ENCODE results near the gene MGLL.

MGLL gene

GRCh38 chr3:127822041-127822681 is at the start of gene MGLL:
Gene MGLL (minus strand): TSS chr3:127822515. CDS start chr3:127822318, 197 bp downstream.
- peak within 1 kb of the TSS; percentile 77 for H3K4me3 Mint-ChIP-seq
- peaks cover 5% of the 10 kb centered on the region for H3K9me3 Mint-ChIP-seq
- ATAC-seq (replicated peaks; ENCODE audit: extremely low read depth, poor library complexity, severe bottlenecking) (no peak), DNase-seq (ENCODE audit: low spot score in 2 of 2) (no peak)
- H3K4me1 Mint-ChIP-seq, result no peaks in the 10 kb centered on the region
- no peaks in the 10 kb centered on the region for H3K36me3 Mint-ChIP-seq (ENCODE audit: insufficient read depth)
- peaks cover 68% of the 10 kb centered on the region for H3K27me3 Mint-ChIP-seq
- H3K27ac Mint-ChIP-seq (ENCODE audit: low read depth), result no peak within 1 kb of the TSS

- no peak for DNase-seq (ENCODE audit: low spot score in 2 of 2)
- Mint-ChIP-seq H3K27me3 (peaks cover 44% of the 10 kb centered on the region), H3K4me1 (no peaks in the 10 kb centered on the region)
Observed at GRCh38 chr3:127870156-127870555, 47.8 kb upstream of the MGLL start.

GRCh38 chr3:127867986-127868385 is 45.7 kb upstream of the MGLL start:
- DNase-seq (ENCODE audit: low spot score in 2 of 2) (no peak), ATAC-seq (replicated peaks; ENCODE audit: extremely low read depth, poor library complexity, severe bottlenecking) (no peak)
- H3K36me3 Mint-ChIP-seq (ENCODE audit: insufficient read depth), result no peaks in the 10 kb centered on the region
- no peak overlapping the region for H3K27ac Mint-ChIP-seq (ENCODE audit: low read depth)
- H3K9me3 Mint-ChIP-seq, result no peaks in the 10 kb centered on the region
- H3K27me3 Mint-ChIP-seq, result peaks cover 48% of the 10 kb centered on the region
- H3K4me1 Mint-ChIP-seq, result no peaks in the 10 kb centered on the region
- H3K4me3 Mint-ChIP-seq, result no peak overlapping the region

More at GRCh38 chr3:127870156-127870555, 47.8 kb upstream of the MGLL start:
- Mint-ChIP-seq H3K9me3 (no peaks in the 10 kb centered on the region), H3K27ac (ENCODE audit: low read depth) (no peak overlapping the region), H3K4me3 (no peak overlapping the region), H3K36me3 (ENCODE audit: insufficient read depth) (peaks cover 2% of the 10 kb centered on the region)
- no peak for ATAC-seq (replicated peaks; ENCODE audit: extremely low read depth, poor library complexity, severe bottlenecking)

GRCh38 chr3:127867412-127867811 is 45.1 kb upstream of the MGLL start:
- H3K9me3 Mint-ChIP-seq, result no peaks in the 10 kb centered on the region
- no peak overlapping the region for H3K4me3 Mint-ChIP-seq
- no peaks in the 10 kb centered on the region for H3K4me1 Mint-ChIP-seq
- peaks cover 48% of the 10 kb centered on the region for H3K27me3 Mint-ChIP-seq
- ATAC-seq (replicated peaks; ENCODE audit: extremely low read depth, poor library complexity, severe bottlenecking), result no peak
- no peak for DNase-seq (ENCODE audit: low spot score in 2 of 2)
- no peaks in the 10 kb centered on the region for H3K36me3 Mint-ChIP-seq (ENCODE audit: insufficient read depth)
- H3K27ac Mint-ChIP-seq (ENCODE audit: low read depth), result no peak overlapping the region

GRCh38 chr3:127865941-127866340 is 43.6 kb upstream of the MGLL start:
- Mint-ChIP-seq H3K36me3 (ENCODE audit: insufficient read depth) (no peaks in the 10 kb centered on the region), H3K27ac (ENCODE audit: low read depth) (no peak overlapping the region)
- DNase-seq (ENCODE audit: low spot score in 2 of 2), result no peak

GRCh38 chr3:127860211-127860696 is 37.9 kb upstream of the MGLL start:
- Mint-ChIP-seq H3K36me3 (ENCODE audit: insufficient read depth) (peaks cover 1% of the 10 kb centered on the region), H3K27ac (ENCODE audit: low read depth) (no peak overlapping the region), H3K9me3 (no peaks in the 10 kb centered on the region), H3K27me3 (peaks cover 5% of the 10 kb centered on the region), H3K4me1 (no peaks in the 10 kb centered on the region), H3K4me3 (no peak overlapping the region)
- ATAC-seq (replicated peaks; ENCODE audit: extremely low read depth, poor library complexity, severe bottlenecking) (no peak), DNase-seq (ENCODE audit: low spot score in 2 of 2) (no peak)

More at GRCh38 chr3:127865941-127866340, 43.6 kb upstream of the MGLL start:
- ATAC-seq (replicated peaks; ENCODE audit: extremely low read depth, poor library complexity, severe bottlenecking), result no peak
- Mint-ChIP-seq H3K9me3 (no peaks in the 10 kb centered on the region), H3K27me3 (peaks cover 40% of the 10 kb centered on the region), H3K4me3 (no peak overlapping the region), H3K4me1 (no peaks in the 10 kb centered on the region)

GRCh38 chr3:127859730-127860129 is 37.4 kb upstream of the MGLL start:
- Mint-ChIP-seq H3K36me3 (ENCODE audit: insufficient read depth) (peaks cover 1% of the 10 kb centered on the region), H3K4me1 (no peaks in the 10 kb centered on the region), H3K27ac (ENCODE audit: low read depth) (no peak overlapping the region), H3K4me3 (no peak overlapping the region), H3K9me3 (no peaks in the 10 kb centered on the region), H3K27me3 (no peaks in the 10 kb centered on the region)
- ATAC-seq (replicated peaks; ENCODE audit: extremely low read depth, poor library complexity, severe bottlenecking) (no peak), DNase-seq (ENCODE audit: low spot score in 2 of 2) (no peak)

GRCh38 chr3:127858937-127859336 is 36.6 kb upstream of the MGLL start:
- peaks cover 1% of the 10 kb centered on the region for H3K36me3 Mint-ChIP-seq (ENCODE audit: insufficient read depth)
- H3K4me1 Mint-ChIP-seq, result no peaks in the 10 kb centered on the region
- ATAC-seq (replicated peaks; ENCODE audit: extremely low read depth, poor library complexity, severe bottlenecking), result no peak
- DNase-seq (ENCODE audit: low spot score in 2 of 2), result no peak
- H3K27ac Mint-ChIP-seq (ENCODE audit: low read depth), result no peak overlapping the region
- H3K4me3 Mint-ChIP-seq, result no peak overlapping the region
- peaks cover 6% of the 10 kb centered on the region for H3K27me3 Mint-ChIP-seq
- H3K9me3 Mint-ChIP-seq, result no peaks in the 10 kb centered on the region

GRCh38 chr3:127858521-127858920 is 36.2 kb upstream of the MGLL start:
- Mint-ChIP-seq H3K27ac (ENCODE audit: low read depth) (no peak overlapping the region), H3K27me3 (peaks cover 10% of the 10 kb centered on the region), H3K4me1 (no peaks in the 10 kb centered on the region), H3K9me3 (no peaks in the 10 kb centered on the region), H3K4me3 (no peak overlapping the region), H3K36me3 (ENCODE audit: insufficient read depth) (peaks cover 1% of the 10 kb centered on the region)
- DNase-seq (ENCODE audit: low spot score in 2 of 2) (no peak), ATAC-seq (replicated peaks; ENCODE audit: extremely low read depth, poor library complexity, severe bottlenecking) (no peak)

GRCh38 chr3:127857333-127857732 is 35.0 kb upstream of the MGLL start:
- Mint-ChIP-seq H3K27ac (ENCODE audit: low read depth) (no peak overlapping the region), H3K27me3 (peaks cover 10% of the 10 kb centered on the region), H3K4me1 (no peaks in the 10 kb centered on the region), H3K4me3 (no peak overlapping the region), H3K36me3 (ENCODE audit: insufficient read depth) (peaks cover 1% of the 10 kb centered on the region), H3K9me3 (no peaks in the 10 kb centered on the region)
- no peak for ATAC-seq (replicated peaks; ENCODE audit: extremely low read depth, poor library complexity, severe bottlenecking)
- DNase-seq (ENCODE audit: low spot score in 2 of 2), result no peak

GRCh38 chr3:127856801-127857200 is 34.5 kb upstream of the MGLL start:
- Mint-ChIP-seq H3K36me3 (ENCODE audit: insufficient read depth) (peaks cover 1% of the 10 kb centered on the region), H3K4me1 (no peaks in the 10 kb centered on the region), H3K9me3 (no peaks in the 10 kb centered on the region), H3K27ac (ENCODE audit: low read depth) (no peak overlapping the region), H3K4me3 (no peak overlapping the region), H3K27me3 (peaks cover 12% of the 10 kb centered on the region)
- no peak for ATAC-seq (replicated peaks; ENCODE audit: extremely low read depth, poor library complexity, severe bottlenecking)
- DNase-seq (ENCODE audit: low spot score in 2 of 2), result no peak

GRCh38 chr3:127855246-127855645 is 32.9 kb upstream of the MGLL start:
- ATAC-seq (replicated peaks; ENCODE audit: extremely low read depth, poor library complexity, severe bottlenecking), result no peak
- Mint-ChIP-seq H3K4me3 (no peak overlapping the region), H3K9me3 (no peaks in the 10 kb centered on the region)

GRCh38 chr3:127853681-127854080 is 31.4 kb upstream of the MGLL start:
- Mint-ChIP-seq H3K4me1 (no peaks in the 10 kb centered on the region), H3K36me3 (ENCODE audit: insufficient read depth) (peaks cover 1% of the 10 kb centered on the region), H3K27ac (ENCODE audit: low read depth) (no peak overlapping the region), H3K4me3 (no peak overlapping the region), H3K9me3 (no peaks in the 10 kb centered on the region), H3K27me3 (peaks cover 34% of the 10 kb centered on the region)
- ATAC-seq (replicated peaks; ENCODE audit: extremely low read depth, poor library complexity, severe bottlenecking), result no peak
- DNase-seq (ENCODE audit: low spot score in 2 of 2), result no peak

More at GRCh38 chr3:127855246-127855645, 32.9 kb upstream of the MGLL start:
- H3K36me3 Mint-ChIP-seq (ENCODE audit: insufficient read depth), result peaks cover 1% of the 10 kb centered on the region
- H3K4me1 Mint-ChIP-seq, result no peaks in the 10 kb centered on the region
- H3K27ac Mint-ChIP-seq (ENCODE audit: low read depth), result no peak overlapping the region
- DNase-seq (ENCODE audit: low spot score in 2 of 2), result no peak
- peaks cover 21% of the 10 kb centered on the region for H3K27me3 Mint-ChIP-seq
